ENCODE measurements around the gene FIGN. TPM values are rescaled to one million over a fixed set of nuclear protein-coding genes. Genes with fewer than 3 reads are reported as not detected.

Gene FIGN
- total and polyA plus RNA-seq, 2 of the 13 experiments (the other 11 are each of a cell fraction or from before 2014, with no cell fraction given), result 6.6 to 6.7 TPM

GRCh38 chr2:163733956-163734355, 1.9 kb downstream of the FIGN start:
- no peak for ATAC-seq
- Histone ChIP-seq H3K4me2 (ENCODE audit: low read depth, low read length) (peak overlapping the region; percentile 99), H3K9ac (ENCODE audit: insufficient read depth, low read depth, low read length) (peak overlapping the region; percentile 45), H3K4me3 (replicated peaks in 1 of 3; ENCODE audit: insufficient read depth in 1 of 3, low read depth in 2 of 3, low read length in 3 of 3) (peak overlapping the region; percentile 87 to 100 (median 91)), H4K20me1 (ENCODE audit: insufficient read depth, low read length) (no peaks in the 10 kb centered on the region), H3K36me3 (replicated peaks in 1 of 2; ENCODE audit: control insufficient read depth in 1 of 2, insufficient read depth in 2 of 2, low read length in 2 of 2) (no peaks in the 10 kb centered on the region), H3K9me3 (ENCODE audit: low read length) (no peaks in the 10 kb centered on the region), H2AFZ (ENCODE audit: low read length) (no peak overlapping the region), H3K27ac (ENCODE audit: extremely low read length, insufficient read depth, low read length) (peak overlapping the region; percentile 3), H3K27me3 (ENCODE audit: control insufficient read depth in 1 of 2, insufficient read depth in 2 of 2, low read length in 2 of 2) (peaks cover 0 to 4% of the 10 kb centered on the region in 2 experiments; a peak in 2 of 5 replicates), H3K4me1 (ENCODE audit: insufficient read depth, low read length) (peaks cover 47% of the 10 kb centered on the region), H3K79me2 (ENCODE audit: insufficient read depth, low read length) (peaks cover 63% of the 10 kb centered on the region)
- POLR2A ChIA-PET, result interaction anchor here (0.7 kb wide), 1 partner anchor 281 kb away, joined by 3 read pairs; no protein-coding TSS in a partner anchor
- WGBS (ENCODE audit: low lambda C conversion rate), result 72% methylated on average over 5 of the region's 5 CpGs
- intact Hi-C loops (cut with micrococcal nuclease; ENCODE audit: unreplicated experiment) (no loop called here), in situ Hi-C loops (cut with HindIII; ENCODE audit: extremely low pct_ligation_motif_present, low pct_unique_long_range_greater_than_20kb) (no loop called here)
- BruUV-seq (replicated peaks), result no TSS peak
- no peak for DNase-seq (ENCODE audit: low spot score)
- TF ChIP-seq ZNF782 (CRISPR knock-in tag; IDR thresholded peaks at IDR 0.05; ENCODE audit: borderline replicate concordance), result no peak
- no peak for TF ChIP-seq ELF4 (CRISPR knock-in tag; IDR thresholded peaks at IDR 0.05; ENCODE audit: borderline replicate concordance)
- FAIRE-seq, result no peak
- CTCF ChIA-PET (ENCODE audit: low intra/inter-chr PET ratio, low total read pairs), result no interaction called here

GRCh38 chr2:163733301-163733938, 2.4 kb downstream of the FIGN start:
- no peaks in the 10 kb centered on the region for H4K20me1 ChIP-seq (ENCODE audit: insufficient read depth, low read length)
- no TSS peak for BruUV-seq (replicated peaks)
- H3K36me3 ChIP-seq (replicated peaks in 1 of 2; ENCODE audit: control insufficient read depth in 1 of 2, insufficient read depth in 2 of 2, low read length in 2 of 2), result no peaks in the 10 kb centered on the region
- H3K4me1 ChIP-seq (ENCODE audit: insufficient read depth, low read length), result peaks cover 47% of the 10 kb centered on the region
- WGBS (ENCODE audit: low lambda C conversion rate), result 63% methylated on average over 15 of the region's 15 CpGs
- CTCF ChIA-PET (ENCODE audit: low intra/inter-chr PET ratio, low total read pairs), result no interaction called here
- intact Hi-C loops (cut with micrococcal nuclease; ENCODE audit: unreplicated experiment), result no loop called here
- peak overlapping the region; percentile 45 for H3K9ac ChIP-seq (ENCODE audit: insufficient read depth, low read depth, low read length)
- H3K4me2 ChIP-seq (ENCODE audit: low read depth, low read length), result peak overlapping the region; percentile 99
- peak overlapping the region; percentile 3 for H3K27ac ChIP-seq (ENCODE audit: extremely low read length, insufficient read depth, low read length)
- DNase-seq (ENCODE audit: low spot score) (no peak), ATAC-seq (no peak), FAIRE-seq (no peak)
- no peaks in the 10 kb centered on the region for H3K9me3 ChIP-seq (ENCODE audit: low read length)
- peaks cover 63% of the 10 kb centered on the region for H3K79me2 ChIP-seq (ENCODE audit: insufficient read depth, low read length)
- H3K27me3 ChIP-seq (ENCODE audit: control insufficient read depth in 1 of 2, insufficient read depth in 2 of 2, low read length in 2 of 2), result peaks cover 0 to 4% of the 10 kb centered on the region in 2 experiments; a peak in 2 of 5 replicates
- peak overlapping the region; percentile 87 to 100 (median 91); a peak in 5 of 6 replicates for H3K4me3 ChIP-seq (replicated peaks in 1 of 3; ENCODE audit: insufficient read depth in 1 of 3, low read depth in 2 of 3, low read length in 3 of 3)
- no peak overlapping the region for H2AFZ ChIP-seq (ENCODE audit: low read length)
- in situ Hi-C loops (cut with HindIII; ENCODE audit: extremely low pct_ligation_motif_present, low pct_unique_long_range_greater_than_20kb), result no loop called here
- POLR2A ChIA-PET, result interaction anchor here (0.7 kb wide), 1 partner anchor 280 kb away, joined by 3 read pairs; no protein-coding TSS in a partner anchor
- TF ChIP-seq KAT2B (IDR thresholded peaks at IDR 0.05; ENCODE audit: borderline replicate concordance, low read depth, low read length), result peak; percentile 21; the same call in 1 of the 2 replicates
- TF ChIP-seq KMT2A (CRISPR knock-in tag; IDR thresholded peaks at IDR 0.05), result peak; percentile 68; the same call in 1 of the 2 replicates
- peak; percentile 40 for TF ChIP-seq ASH2L (IDR thresholded peaks at IDR 0.05; ENCODE audit: insufficient read length, low read depth, low read length)
- TF ChIP-seq ZNF274 (CRISPR knock-in tag; IDR thresholded peaks at IDR 0.05), result no peak
- no peak for TF ChIP-seq HNF4G (IDR thresholded peaks at IDR 0.05; ENCODE audit: borderline replicate concordance, low read depth, low read length)
- TF ChIP-seq HNF4G (CRISPR knock-in tag; IDR thresholded peaks at IDR 0.05; ENCODE audit: borderline replicate concordance, low read depth), result no peak
- no peak for TF ChIP-seq SP5 (CRISPR knock-in tag; IDR thresholded peaks at IDR 0.05; ENCODE audit: borderline replicate concordance, low read depth)
- TF ChIP-seq DR1 (CRISPR knock-in tag; IDR thresholded peaks at IDR 0.05), result no peak
- TF ChIP-seq ZBED4 (CRISPR knock-in tag; IDR thresholded peaks at IDR 0.05; ENCODE audit: borderline replicate concordance), result no peak

Data from HepG2 (cell line).